HEK293T (cell line): ENCODE measurements around the gene TMEM150C.

Source experiments
- ARNT ChIP-seq: fragments of 450-650 bp; IDR thresholded peaks from 2 replicates; pipeline ENCODE4 v1.6.1; 2017; ENCODE audit warnings: mild to moderate bottlenecking
- BHLHE40 ChIP-seq: fragments of 450-650 bp; IDR thresholded peaks from 2 replicates; pipeline ENCODE4 v1.6.1; 2016; ENCODE audit warnings: mild to moderate bottlenecking, moderate library complexity, borderline replicate concordance
- CTBP1 ChIP-seq: fragments of 450-650 bp; IDR thresholded peaks from 2 replicates; pipeline ENCODE4 v1.6.1; 2016; ENCODE audit warnings: borderline replicate concordance
- ELF4 ChIP-seq: fragments of 450-650 bp; IDR thresholded peaks from 2 replicates; pipeline ENCODE4 v1.6.1; 2017; ENCODE audit warnings: antibody characterized with exemption
- FOXK2 ChIP-seq: fragments of 450-650 bp; IDR thresholded peaks from 2 replicates; pipeline ENCODE4 v1.6.1; 2016; ENCODE audit warnings: mild to moderate bottlenecking
- FOXM1 ChIP-seq: fragments of 450-650 bp; IDR thresholded peaks from 2 replicates; pipeline ENCODE4 v1.6.1; 2017; ENCODE audit warnings: mild to moderate bottlenecking, borderline replicate concordance
- HDGF ChIP-seq: fragments of 450-650 bp; IDR thresholded peaks from 2 replicates; pipeline ENCODE4 v1.6.1; 2017; ENCODE audit warnings: antibody characterized with exemption, borderline replicate concordance
- LEF1 ChIP-seq: fragments of 450-650 bp; IDR thresholded peaks from 2 replicates; pipeline ENCODE4 v1.6.1; 2017; ENCODE audit warnings: mild to moderate bottlenecking, borderline replicate concordance
- NFRKB ChIP-seq: fragments of 450-650 bp; IDR thresholded peaks from 2 replicates; pipeline ENCODE4 v1.6.1; 2016; ENCODE audit warnings: mild to moderate bottlenecking, moderate library complexity
- SP1 ChIP-seq: fragments of 450-650 bp; IDR thresholded peaks from 2 replicates; pipeline ENCODE4 v1.6.1; 2017
- SUZ12 ChIP-seq: fragments of 450-650 bp; IDR thresholded peaks from 2 replicates; pipeline ENCODE4 v1.6.1; 2016; ENCODE audit warnings: mild to moderate bottlenecking
- TARDBP ChIP-seq: fragments of 450-650 bp; IDR thresholded peaks from 2 replicates; pipeline ENCODE4 v1.6.1; 2016
- ZNF384 ChIP-seq: fragments of 450-650 bp; IDR thresholded peaks from 2 replicates; pipeline ENCODE4 v1.6.1; 2016

DNA sequence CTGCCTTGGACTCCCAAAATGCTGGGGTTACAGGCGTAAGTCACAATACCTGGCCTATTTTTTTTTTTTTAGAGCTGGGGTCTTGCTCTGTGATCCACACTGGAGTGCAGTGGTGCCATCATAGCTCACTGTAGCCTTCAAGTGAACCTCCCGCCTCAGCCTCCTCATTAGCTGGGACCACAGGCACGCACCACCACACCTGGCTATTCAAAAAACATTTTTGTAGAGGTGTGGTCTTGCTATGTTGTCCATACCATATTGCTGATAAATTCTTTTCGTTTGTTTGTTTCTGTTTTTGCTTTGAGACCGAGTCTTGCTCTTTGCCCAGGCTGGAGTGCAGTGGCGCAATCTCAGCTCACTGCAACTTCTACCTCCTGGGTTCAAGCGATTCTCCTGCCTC, 109.8 kb downstream of the TMEM150C start:
- no peak for TF ChIP-seq FOXK2
- no peak for TF ChIP-seq NFRKB
- no peak for TF ChIP-seq FOXM1
- no peak for TF ChIP-seq BHLHE40
- no peak for TF ChIP-seq SP1
- no peak for TF ChIP-seq ARNT
- no peak for TF ChIP-seq HDGF
- TF ChIP-seq ZNF384: no peak
- TF ChIP-seq LEF1: no peak
- no peak for TF ChIP-seq ELF4
- TF ChIP-seq TARDBP: no peak
- no peak for TF ChIP-seq SUZ12
- no peak for TF ChIP-seq CTBP1
